C4-2B (cell line): ENCODE measurements around the gene LEMD2.

Experiments
- CTCF ChIP-seq: fragments of 450-650 bp; conservative IDR thresholded peaks from 2 replicates; pipeline ENCODE4 v1.5.1; 2017; ENCODE audit warnings: mild to moderate bottlenecking
- ZFX ChIP-seq: fragments of 450-650 bp; IDR thresholded peaks from 2 replicates; pipeline ENCODE4 v1.6.1; 2017

DNA sequence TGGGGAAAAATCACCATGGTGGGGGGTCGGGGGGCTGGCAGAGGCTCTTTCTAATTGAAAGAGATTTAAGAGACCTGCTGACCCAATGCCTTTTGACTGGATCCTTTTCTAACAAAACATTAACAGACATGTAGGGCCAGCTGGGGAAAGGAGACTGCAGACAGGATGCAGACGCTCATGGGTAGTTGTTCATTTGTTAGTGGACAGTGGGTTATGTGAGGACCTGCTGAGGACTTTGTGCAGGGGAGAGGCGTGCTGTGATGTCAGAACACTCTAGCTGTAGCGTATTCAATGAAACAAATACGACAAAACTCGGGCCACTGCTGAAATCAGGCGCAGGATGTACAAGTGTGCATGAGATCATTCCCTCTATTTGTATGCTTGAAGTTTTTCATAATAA, 43.4 kb downstream of the LEMD2 start:
- no peak for TF ChIP-seq CTCF
- TF ChIP-seq ZFX: no peak
